NCI-H2107 treated with DMSO at 0.1 percent for 48 hours (cell line): ENCODE results near the gene KCNN3.

ENCODE experiments used
- DNase-seq: peaks from one replicate; lab custom pipeline; 2025; ENCODE audit not compliant: unreplicated experiment; lab: John Stamatoyannopoulos, UW

KCNN3 gene

DNA sequence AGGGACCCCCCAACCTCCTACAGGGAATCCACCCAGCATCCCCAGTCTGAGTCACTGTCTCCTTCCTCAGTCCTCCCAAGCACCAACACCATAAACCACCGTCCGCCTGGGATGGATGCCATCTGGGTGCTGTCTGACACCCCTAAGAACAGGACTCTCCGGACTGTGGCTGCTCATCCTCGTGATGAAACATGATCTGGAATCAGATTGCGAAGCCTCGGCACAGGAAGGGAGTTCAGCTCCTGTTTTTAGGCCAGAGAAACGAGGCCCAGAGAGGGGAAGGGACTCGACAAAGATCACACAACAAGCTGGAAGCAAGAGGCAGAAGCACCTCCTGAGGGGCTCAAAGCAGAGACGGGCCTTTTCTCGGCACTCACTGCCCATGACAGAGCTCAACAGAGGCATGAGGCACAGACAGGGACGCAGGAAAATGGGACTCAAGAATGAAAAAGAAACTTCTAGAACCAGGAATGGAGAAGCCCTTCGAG lies 8.4 kb downstream of the KCNN3 start:
- DNase-seq: no peak

DNA sequence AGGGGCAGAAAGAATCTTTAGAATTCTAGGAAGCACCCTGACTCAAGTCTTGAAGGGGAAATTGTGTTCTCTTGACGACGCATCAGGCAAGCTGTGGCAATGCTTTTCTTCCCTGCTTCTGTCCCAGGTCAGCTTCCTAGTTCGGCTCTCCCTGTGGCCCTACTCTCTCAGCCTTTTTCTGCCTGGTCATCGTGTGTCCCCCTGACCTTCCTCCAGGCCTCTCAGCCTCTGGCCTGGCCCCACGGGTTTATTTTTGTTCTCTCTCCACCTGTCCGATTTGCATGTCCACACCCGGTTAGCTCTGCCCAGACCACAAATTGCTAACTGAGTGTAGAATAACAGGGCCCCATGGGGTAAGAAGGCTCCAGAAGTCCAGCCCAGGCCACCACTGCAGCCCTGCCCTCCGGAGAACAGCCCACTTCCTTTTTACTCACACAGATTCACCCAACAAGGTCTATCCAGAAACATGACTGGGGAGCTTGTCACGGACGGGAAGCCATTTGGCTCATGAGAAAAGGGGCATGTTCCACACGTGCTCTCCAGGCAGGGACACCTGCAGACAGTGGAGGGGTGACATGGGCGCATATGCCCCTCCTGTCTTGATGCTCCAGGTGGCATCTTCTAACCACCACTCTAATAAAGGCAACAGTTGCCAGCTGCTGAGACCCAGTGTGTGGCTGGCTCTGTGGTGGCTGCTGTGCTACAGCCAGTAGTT lies 9.8 kb downstream of the KCNN3 start:
- DNase-seq: peak; percentile 39

DNA sequence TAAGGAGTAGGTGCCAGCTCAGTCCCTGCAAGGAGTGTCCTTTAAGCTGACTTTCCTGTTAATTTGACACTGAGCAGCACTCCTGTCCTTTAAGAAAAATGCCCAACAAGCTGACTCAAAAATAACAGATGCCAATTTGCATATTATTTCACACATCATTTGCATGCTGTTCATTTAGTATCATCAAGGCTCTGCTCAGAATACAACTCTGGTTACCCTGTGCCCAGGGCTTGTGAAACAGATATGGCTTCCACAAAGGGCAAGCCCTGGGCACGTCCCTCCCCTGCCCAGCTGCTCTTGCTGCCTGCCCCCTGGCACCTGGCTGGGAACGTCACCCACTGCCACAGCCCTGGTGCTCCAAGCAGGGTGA lies 10.3 kb downstream of the KCNN3 start:
- peak; percentile 12 for DNase-seq

DNA sequence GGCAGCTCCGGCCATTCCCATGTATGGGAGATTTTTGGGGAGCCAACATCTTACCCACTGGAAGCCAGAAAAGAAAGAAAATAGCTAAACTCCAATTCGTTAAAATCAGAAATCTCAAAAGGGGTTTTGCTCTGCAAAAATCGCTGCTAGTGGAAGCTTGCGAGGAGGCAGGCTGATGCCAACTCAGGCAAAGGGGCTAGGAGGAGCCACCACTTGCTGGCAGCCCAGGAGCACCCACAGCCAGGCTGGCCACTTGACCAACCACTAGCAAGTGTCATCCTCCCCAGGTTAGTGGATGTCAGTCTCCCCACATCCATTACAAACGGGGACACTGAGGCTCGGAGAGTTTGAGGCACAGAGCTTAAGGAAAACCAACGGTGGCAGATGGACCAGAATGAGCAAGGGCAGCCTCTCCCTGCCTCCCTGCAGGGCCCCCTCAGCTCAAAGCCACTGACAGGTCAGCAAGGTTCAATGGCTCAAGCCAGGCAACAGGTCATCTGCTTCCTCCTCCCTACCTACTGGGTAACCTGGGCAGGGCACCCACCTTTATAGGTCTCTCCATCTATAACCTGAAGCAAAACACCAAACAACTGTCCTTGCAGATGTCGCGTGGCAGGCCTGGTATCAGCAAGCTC lies 10.8 kb downstream of the KCNN3 start:
- DNase-seq: no peak

DNA sequence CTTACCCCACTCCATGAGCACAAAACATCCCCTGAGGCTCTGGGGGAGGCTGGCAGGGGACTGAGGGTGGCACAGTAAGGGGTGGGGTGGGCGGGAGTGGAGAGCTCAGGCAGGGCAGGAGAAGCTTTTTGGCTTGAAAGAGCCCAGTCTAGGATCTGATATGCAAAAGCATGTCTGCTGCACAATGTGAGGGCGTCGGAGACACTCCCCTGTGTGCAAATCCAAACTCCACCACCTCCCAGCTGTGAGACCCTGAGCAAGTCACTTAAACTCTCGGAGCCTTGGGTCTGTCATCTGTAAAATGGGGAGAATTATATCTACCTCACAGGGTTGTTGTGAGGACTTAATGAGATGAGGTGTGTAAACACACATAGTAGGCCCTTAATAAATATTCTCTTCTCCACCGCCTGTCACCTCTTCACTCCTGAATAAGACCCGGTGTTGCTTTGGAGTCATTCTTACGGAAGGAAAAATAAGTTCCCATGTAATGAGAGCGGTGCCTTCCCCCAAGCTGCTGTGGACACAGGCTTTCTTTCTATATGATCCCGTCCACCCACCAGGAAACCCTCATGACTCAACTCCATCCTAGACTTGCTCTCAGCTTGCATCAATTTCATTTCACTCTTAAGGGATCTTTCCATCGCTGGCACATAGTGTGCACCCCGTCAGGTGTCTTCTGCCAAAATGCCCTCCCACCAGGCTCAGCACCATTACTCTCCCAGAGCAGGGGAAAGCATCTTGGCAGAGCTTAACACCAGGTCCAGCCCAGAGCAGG lies 12.5 kb downstream of the KCNN3 start:
- no peak for DNase-seq

DNA sequence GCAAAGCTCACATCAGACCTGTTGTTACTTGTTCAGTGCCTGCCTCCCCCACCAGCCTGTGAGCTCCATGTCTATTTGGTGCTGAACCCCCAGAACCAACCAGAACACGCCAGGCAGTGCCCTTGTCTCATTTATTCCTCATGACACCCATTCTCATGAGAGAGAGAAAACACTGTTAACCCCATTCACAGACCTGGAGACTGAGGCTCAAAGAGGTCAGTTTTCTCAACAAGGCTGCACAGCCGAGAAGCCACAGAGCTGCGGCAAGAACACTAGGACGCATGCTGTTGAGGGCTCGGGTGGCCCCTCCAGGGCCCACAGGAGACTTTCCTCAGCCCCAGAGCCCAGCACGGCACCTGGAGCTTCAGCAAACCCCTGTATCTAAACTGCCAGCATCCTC lies 13.1 kb downstream of the KCNN3 start:
- DNase-seq: no peak

DNA sequence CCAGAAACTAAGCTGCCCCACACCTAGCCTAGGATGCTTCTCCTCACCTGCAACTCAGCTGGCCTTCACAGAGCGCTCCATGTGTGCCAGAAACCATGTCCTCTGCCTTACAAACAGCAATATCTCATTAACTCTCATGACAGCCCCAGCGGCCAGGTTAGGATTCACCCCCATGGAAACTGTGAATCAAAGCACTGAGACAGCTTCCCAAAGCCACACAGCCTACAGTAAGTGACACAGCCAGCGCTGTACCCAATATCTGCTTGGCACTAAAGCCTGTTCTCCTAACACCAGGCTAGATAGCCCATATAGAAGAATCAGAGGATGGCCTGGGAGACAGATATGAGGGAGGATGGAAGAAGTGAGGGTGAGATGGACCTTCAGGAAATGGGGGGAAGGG lies 13.5 kb downstream of the KCNN3 start:
- DNase-seq: no peak

DNA sequence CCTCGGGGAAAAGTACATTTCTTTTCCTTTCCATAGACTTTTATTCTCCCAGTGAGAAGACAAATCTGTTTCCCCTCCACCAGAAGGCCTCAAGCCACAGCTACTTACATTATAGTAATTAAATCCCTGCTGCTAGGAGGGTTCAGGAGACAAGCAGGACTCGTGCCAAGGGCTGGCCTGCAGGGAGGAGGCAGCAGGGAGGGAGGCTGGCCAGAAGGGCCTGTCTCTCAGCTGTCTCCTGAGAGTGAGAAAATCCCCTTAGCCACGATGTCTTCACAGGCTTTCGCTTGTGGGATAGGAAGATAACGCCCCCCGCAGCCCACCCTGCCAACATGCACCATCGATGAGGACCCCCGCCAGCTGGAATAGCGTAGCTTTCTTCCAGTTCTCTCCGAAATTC lies 14.0 kb downstream of the KCNN3 start:
- peak; percentile 45 for DNase-seq

DNA sequence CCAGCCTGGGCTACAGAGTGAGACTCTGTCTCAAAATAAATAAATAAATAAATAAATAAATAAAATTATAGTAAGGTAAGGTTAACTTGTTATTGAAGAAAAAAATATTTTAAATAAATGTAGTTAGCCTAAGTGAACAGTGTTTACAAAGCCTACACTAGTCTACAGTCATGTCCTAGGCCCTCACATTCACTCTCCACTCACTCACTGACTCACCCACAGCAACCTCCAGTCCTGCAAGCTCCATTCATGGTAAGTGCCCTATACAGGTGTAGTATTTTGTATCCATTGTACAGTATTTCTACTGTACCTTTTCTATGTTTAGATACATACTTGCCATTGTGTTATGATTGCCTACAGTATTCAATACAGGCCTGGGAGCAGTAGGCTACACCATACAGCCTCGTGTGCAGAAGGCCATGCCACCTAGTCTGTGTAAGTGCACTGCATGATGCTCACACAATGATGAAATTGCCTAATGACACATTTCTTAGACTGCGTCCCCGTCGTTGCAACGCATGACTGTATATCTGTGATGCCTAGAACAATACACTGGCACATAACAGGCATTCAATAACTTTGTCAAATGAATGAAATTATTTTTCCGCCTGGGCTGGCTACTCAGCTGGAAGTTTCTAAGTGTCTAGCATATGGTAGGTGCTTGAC lies 14.8 kb downstream of the KCNN3 start:
- DNase-seq: peak; percentile 17

DNA sequence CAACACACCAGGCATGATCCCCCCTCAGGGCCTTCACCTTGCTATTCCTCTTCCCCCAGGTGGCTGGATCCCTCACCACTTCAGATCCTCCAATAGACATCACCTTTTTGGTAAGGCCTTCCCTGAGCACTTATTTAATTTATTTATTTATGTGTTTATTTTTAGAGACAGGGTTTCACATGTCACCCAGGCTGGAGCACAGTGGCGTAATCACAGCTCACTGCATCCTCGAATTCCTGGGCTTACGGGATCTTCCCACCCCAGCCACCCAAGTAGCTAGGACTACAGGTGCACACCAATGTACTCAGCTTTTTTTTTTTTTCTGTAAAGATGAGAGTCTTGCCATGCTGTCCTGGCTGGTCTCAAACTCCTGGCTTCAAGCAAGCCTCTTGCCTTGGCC lies 17.2 kb downstream of the KCNN3 start:
- DNase-seq: peak; percentile 16

DNA sequence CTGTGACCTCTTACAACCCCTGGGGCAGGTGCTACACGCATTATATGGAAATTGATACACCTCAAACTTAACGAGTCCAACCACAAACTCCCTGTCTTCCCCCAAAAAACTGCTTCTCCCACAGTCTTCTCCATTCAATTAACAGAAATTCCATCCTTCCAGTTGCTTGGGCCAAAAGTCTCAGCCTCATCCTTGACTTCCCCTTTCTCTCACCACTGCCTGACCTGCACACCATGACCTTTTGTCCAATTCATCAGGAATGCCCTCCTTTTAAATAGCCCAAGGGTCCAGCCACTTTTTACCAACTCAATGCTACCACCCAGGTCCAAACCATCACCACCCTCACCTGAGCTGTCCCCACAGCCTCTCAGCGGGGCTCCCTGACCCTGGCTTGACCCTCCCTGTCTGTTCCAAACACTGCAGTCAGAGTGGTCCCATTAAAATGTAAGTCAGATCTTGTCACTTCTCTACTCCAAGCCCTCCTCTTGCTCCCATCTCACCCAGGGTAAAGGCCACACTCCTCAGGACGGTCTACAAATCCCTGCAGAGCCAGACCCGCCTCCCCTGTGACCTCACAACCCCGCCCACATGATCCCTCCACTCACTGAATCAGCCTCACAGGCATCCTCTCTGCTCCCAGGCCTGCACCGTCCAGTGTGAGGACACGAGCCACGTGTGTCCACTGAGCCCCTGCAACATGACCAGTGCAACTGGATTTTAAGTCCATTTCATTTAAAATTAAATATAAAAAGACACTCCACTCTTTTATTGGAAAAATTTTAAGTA lies 18.5 kb downstream of the KCNN3 start:
- DNase-seq: no peak

DNA sequence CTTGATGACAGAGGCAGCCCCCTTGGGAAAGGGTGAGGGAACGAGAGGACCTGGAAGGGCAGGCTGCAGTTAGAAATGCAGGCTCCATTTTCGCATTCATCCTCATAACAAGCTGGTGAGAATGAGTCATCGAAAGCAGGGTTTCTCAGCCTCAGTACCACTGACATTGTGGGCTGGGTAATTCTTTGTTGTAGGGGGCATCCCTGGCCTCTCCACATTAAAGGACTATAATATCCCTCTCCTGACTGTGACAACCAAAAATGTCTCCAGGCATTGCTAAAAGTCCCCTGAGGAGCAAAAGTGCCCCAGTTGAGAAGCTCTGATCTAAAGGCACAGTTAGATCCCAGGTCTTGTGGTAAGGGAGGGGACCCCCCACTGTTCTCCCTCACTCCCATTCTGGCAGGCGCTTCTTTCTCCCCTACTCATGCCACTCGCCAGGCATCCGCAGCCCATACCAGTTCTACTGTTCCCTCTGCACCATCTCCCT lies 20.4 kb downstream of the KCNN3 start:
- DNase-seq: peak; percentile 32

DNA sequence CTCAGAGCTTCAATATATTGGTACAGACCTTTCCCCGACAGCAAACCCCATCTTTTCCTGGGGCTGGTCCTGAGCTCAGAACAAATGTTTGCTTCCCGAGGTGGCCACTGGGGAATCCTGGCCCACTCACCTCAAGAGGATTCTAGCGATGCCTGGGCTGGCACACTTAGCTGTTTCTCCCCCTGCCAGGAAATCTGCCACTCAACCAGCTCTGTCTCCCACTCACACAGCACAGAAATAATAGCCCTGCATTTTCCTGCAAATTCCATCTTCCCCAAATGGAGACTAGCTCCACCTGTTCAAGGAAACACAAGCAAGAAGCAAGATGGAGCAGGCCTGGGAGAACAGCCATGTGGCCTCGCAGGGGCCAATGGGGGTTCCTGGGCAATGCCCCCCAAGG lies 21.1 kb downstream of the KCNN3 start:
- DNase-seq: peak; percentile 14

DNA sequence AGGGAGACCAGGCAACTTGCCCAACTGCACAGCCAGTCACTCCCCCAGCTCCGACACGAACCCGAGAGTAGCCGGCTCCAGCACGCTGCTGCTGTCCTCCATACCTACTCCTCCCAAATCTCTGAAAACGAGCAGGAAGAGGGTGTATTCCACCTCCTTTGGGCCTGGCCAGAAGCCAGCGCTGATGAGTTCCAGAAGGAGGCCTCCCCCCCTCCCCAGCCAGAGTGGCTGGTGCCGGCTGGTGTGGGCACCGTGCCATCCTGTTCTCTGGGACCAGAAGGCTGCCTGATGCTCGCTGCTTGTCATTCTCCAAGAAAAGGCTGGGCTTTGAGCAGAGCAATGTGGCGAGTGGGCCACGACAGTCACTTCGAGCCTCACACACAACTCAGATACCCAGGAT lies 22.2 kb downstream of the KCNN3 start:
- no peak for DNase-seq

DNA sequence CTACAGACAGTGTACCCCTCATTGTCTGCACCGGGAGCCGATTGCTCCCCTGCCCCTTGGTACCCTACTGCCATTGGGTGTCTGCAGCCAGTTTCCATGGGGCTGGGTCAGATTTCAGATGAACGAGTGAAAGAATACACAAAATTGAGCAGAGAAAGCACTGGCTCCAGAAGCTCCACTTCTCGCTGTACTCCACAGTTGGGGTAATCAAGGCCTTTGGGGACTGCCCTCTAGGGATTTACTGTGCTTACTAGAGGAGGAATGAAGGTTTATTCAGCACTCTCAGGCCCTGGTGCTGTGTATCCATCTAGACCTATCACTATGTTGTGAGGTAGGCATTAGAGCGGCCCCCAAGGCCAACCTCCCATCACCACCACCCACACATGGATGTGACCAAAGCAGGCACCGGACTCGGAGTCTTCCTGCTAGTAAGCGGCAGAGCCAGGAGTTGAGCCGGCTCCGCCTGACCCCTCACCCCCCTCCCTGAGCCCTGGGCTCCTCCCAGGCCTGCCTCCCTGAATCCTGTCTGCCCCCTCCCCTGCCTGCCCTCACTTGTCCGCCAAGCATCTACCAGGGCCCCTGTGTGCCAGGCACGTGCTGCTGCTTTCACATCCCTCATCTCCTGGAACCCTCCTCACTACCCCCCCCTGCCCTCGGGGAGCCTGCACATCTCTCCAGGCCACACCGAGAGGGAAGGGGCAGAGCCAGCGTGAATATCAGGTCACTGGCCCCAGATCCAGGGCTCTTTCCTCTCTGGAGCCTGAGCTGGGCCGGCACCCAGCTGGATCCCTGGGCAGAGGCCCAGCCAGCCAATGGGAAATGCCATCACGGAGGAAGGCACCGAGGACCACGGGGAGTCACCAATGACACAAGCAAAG lies 23.3 kb downstream of the KCNN3 start:
- no peak for DNase-seq

DNA sequence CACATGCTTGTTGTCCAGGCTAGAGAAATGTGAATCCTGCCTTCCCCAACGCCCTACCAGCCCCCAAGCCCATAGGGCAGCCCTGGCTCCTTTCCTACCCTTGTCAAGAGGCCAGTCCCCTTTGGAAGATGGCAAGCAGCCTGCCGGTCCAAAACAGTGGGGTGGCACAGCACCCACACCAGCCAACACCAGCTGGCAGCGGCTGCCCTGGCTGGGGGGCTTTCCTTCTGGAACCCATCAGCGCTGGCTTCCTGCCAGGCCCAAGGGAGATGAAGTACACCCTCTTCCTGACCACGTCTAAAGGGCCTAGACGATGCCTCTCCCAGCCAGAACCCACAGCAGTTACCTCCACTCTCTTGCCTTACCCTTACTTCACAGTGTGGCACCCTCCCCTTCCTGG lies 24.2 kb downstream of the KCNN3 start:
- no peak for DNase-seq

DNA sequence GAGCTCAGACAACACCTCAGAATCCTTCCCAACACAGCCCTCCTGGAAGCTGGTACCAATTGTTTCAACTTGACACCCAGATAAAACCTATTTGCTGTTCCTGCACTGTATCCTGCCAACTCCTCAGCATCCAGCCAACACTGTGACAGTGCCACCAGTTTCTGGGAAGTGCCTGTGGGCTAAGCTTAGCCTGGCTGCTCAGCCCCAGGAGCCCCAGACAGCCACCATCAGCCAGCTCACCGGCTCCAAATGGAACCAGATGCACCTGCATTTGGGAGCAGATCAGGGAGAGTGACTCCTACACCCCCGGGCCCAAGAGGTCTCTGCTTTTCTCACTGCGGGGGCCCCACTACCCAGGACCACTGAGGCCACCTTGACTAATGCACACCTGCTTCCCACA lies 24.9 kb downstream of the KCNN3 start:
- DNase-seq: no peak

DNA sequence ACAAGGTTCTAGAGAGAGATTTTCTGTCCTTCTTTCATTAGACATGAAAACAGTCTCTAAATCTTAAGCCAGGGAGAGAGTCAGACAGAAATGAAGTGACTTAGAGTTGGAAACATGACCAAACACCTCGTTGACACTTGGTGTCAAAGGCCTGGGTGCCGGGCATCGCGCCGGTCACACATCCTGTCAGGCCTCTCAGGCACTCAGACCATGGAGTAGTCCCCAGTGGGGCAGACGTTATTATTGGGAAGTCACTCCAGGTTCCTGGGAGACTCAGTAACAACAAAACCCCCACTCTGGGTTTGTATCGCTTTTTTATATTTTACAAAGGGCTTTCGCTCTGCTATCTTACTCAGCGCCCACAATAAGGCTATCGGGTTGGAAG lies 25.8 kb downstream of the KCNN3 start:
- DNase-seq: no peak

DNA sequence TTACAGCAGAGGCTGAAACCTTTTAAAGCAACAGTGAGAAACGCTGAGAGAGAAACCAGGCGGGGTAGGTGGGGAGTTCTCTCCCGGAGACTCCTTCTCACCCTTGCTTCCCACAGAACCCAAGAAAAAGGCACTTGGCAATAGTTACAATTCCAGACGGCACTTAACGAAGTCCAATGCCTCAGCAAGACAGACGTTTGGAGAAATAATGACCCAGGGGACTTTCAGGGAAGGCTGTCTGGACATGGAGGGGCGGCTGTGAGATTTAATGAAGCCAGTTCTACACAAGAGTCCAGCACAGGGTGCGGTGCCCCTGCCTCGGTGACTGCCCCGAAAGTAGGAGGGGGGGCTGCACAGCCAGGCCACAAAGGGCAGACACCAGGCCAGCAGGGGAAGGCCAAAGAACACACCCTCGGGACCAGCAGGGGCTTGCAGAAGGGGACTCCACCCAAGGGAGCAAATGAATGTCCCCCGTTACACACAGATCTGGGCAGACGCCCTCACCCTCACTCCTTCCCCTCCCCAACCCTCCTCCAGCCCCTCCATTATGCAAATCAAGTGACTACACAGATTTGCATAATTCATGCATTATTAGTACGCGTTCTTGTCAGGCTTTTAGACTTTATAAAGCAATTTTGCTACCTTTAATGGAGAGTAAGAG lies 26.3 kb downstream of the KCNN3 start:
- DNase-seq: no peak
